ENCODE data around the gene CSF3R.

The CSF3R gene

DNA sequence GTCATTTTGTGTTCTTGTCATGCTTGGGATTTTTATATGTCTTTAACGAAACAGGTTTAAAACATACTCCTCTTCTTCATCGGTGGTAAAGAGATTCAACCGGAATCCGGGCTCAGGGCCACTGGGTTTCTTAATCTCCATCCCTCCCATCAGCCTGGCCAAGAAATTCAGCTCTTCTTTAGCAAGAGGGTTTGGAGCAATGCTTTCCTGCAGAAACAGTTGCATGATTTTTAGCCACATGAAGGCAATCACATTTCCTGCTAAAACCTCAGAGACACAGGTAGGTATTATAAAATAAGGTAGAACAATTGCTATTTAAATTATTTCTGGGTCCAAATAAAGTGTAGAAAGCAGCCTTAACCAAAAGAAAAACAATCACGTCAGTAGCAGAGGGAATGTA is 62.3 kb downstream of the CSF3R start:
- Histone ChIP-seq H3K4me3 (no peak overlapping the region), H3K27ac (no peak overlapping the region)
- no peak for TF ChIP-seq CTCF (IDR thresholded peaks at IDR 0.05)
- DNase-seq (ENCODE audit: low spot score): no peak

- no peak for TF ChIP-seq CTCF (IDR thresholded peaks at IDR 0.05)
- H3K27ac ChIP-seq: no peak overlapping the region
- no peak overlapping the region for H3K4me3 ChIP-seq
- DNase-seq (ENCODE audit: low spot score): no peak
These were observed 63.1 kb downstream of the CSF3R start for GRCh38 chr1:36419569-36419968.

DNA sequence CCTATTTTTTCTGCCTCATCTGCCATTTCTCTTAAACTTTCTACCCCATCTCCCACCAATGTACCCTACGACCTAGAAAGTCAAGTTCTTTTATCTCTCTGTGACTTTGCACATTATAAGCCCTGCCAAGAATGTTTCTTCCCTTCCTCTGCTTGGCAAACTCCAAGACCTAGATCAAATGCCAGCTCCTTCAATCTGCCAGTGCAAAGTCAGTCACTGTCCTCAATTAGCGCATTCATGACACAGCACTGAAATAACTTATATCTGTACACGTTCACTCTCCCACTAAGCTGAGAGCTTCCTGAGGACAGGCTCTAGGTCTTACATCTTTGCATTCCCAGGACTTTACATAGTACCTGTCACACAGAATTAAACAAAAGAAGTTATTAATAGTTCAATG is 63.6 kb downstream of the CSF3R start:
- TF ChIP-seq CTCF (IDR thresholded peaks at IDR 0.05): no peak

DNA sequence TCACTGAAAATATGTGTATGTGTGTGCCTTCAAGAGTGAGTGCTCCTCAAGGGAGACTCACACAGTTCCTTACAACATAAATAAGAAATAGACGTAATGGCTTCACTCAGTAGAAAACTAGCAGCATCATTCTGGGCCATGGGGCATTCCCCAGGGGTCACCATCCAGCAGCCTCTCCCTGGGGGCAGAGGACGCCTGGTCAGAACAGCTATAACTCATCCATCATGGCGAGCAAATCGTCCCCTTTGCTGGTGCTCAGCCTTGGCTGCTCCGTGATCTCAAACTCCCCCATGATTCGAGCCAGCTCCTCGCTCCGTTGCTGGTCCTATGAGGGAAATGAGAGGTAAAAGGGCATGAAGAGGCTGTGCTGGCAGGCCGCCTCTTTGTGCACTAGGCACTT is 64.8 kb downstream of the CSF3R start:
- Histone ChIP-seq H3K4me3 (no peak overlapping the region), H3K27ac (no peak overlapping the region)
- no peak for DNase-seq (ENCODE audit: low spot score)
- TF ChIP-seq CTCF (IDR thresholded peaks at IDR 0.05): no peak

More for the DNA sequence above, 63.6 kb downstream of the CSF3R start:
- DNase-seq (ENCODE audit: low spot score): no peak
- H3K27ac ChIP-seq: no peak overlapping the region
- no peak overlapping the region for H3K4me3 ChIP-seq
